ENCODE results near the gene IRX2. TPM values are rescaled to one million over a fixed set of nuclear protein-coding genes. Genes with fewer than 3 reads are reported as not detected.

Gene IRX2
- total RNA-seq, 3 donors from 2014 or later: 19.2 to 69.4 (median 26.2) TPM

GRCh38 chr5:2782658-2783057, 31.2 kb upstream of the IRX2 start:
- Histone ChIP-seq H3K27me3 (no peaks in the 10 kb centered on the region), H3K27ac (no peak overlapping the region), H3K4me3 (no peak overlapping the region)

GRCh38 chr5:2780421-2781171, 29.1 kb upstream of the IRX2 start:
- DNase-seq (ENCODE audit: low spot score in 2 of 2): peak; percentile 83 to 96
- TF ChIP-seq POLR2A (IDR thresholded peaks at IDR 0.05): no peak
- peak; percentile 64 to 70 (median 67) for TF ChIP-seq POLR2AphosphoS5 (IDR thresholded peaks at IDR 0.05)
- peak in 1 of 3 donors; percentile 41 for TF ChIP-seq CTCF (IDR thresholded peaks at IDR 0.05)
- intact Hi-C loops (cut with DNase I; ENCODE audit: low total_unique reads): no loop called here
- H3K36me3 ChIP-seq: no peaks in the 10 kb centered on the region
- H3K4me1 ChIP-seq: no peaks in the 10 kb centered on the region
- peak overlapping the region in 1 of 3 donors; percentile 35 for H3K4me3 ChIP-seq
- no peaks in the 10 kb centered on the region for H3K27me3 ChIP-seq
- peaks cover 3 to 6% of the 10 kb centered on the region in 2 donors for H3K9me3 ChIP-seq
- H3K27ac ChIP-seq: peak overlapping the region; percentile 70 to 75

More at GRCh38 chr5:2782658-2783057, 31.2 kb upstream of the IRX2 start:
- intact Hi-C loops (cut with DNase I; ENCODE audit: low total_unique reads): no loop called here
- no peak for TF ChIP-seq CTCF (IDR thresholded peaks at IDR 0.05)
- TF ChIP-seq POLR2A (IDR thresholded peaks at IDR 0.05): no peak
- TF ChIP-seq POLR2AphosphoS5 (IDR thresholded peaks at IDR 0.05): no peak
- Histone ChIP-seq H3K4me1 (no peaks in the 10 kb centered on the region), H3K9me3 (peaks cover 6 to 16% of the 10 kb centered on the region in 2 donors), H3K36me3 (no peaks in the 10 kb centered on the region)
- DNase-seq (ENCODE audit: low spot score in 2 of 2): no peak

- H3K4me3 ChIP-seq: no peak overlapping the region
- DNase-seq (ENCODE audit: low spot score in 2 of 2): no peak
- TF ChIP-seq CTCF (IDR thresholded peaks at IDR 0.05): no peak
- H3K27me3 ChIP-seq: no peaks in the 10 kb centered on the region
- no peaks in the 10 kb centered on the region for H3K4me1 ChIP-seq
- H3K36me3 ChIP-seq: no peaks in the 10 kb centered on the region
- H3K27ac ChIP-seq: peak overlapping the region; percentile 70 to 75
- intact Hi-C loops (cut with DNase I; ENCODE audit: low total_unique reads): loop anchor here (10.0 kb wide), 1 partner anchor 1075 kb away; no protein-coding TSS in a partner anchor
- H3K9me3 ChIP-seq: no peaks in the 10 kb centered on the region
Measured at GRCh38 chr5:2779459-2779858, 28.0 kb upstream of the IRX2 start.

- Histone ChIP-seq H3K36me3 (no peaks in the 10 kb centered on the region), H3K9me3 (no peaks in the 10 kb centered on the region), H3K4me1 (no peaks in the 10 kb centered on the region), H3K4me3 (no peak overlapping the region), H3K27me3 (no peaks in the 10 kb centered on the region), H3K27ac (no peak overlapping the region)
- TF ChIP-seq CTCF (IDR thresholded peaks at IDR 0.05): no peak
- TF ChIP-seq POLR2AphosphoS5 (IDR thresholded peaks at IDR 0.05): no peak
- TF ChIP-seq POLR2A (IDR thresholded peaks at IDR 0.05): no peak
- DNase-seq (ENCODE audit: low spot score in 2 of 2): no peak
- intact Hi-C loops (cut with DNase I; ENCODE audit: low total_unique reads): loop anchor here (10.0 kb wide), 1 partner anchor 1078 kb away; no protein-coding TSS in a partner anchor
Measured at GRCh38 chr5:2776337-2777302, 25.1 kb upstream of the IRX2 start.
